Lower lobe of right lung (tissue), 2 donors: ENCODE measurements around the gene ZNF768. TPM values are rescaled to one million over a fixed set of nuclear protein-coding genes. Genes with fewer than 3 reads are reported as not detected.

Source experiments
- ATAC-seq, 2 donors: fragments of 200-7000 bp; cut with Tn5 transposase; one replicate each; pipeline ENCODE4 v1.9.1; 2020 to 2022; ENCODE audit warnings: mild to moderate bottlenecking in 2 of 2, moderate library complexity in 2 of 2
- DNase-seq: peaks from one replicate; pipeline ENCODE4 v3.0.0-alpha.2; 2020
- H3K27ac ChIP-seq: fragments of 200-600 bp; one replicate; pipeline ENCODE4 v1.8.0; 2022
- H3K27me3 ChIP-seq: fragments of 200-600 bp; one replicate; pipeline ENCODE4 v1.8.0; 2022; ENCODE audit warnings: low read depth
- H3K36me3 ChIP-seq: fragments of 200-600 bp; one replicate; pipeline ENCODE4 v1.8.0; 2022; ENCODE audit warnings: mild to moderate bottlenecking
- H3K4me1 ChIP-seq: fragments of 200-600 bp; one replicate; pipeline ENCODE4 v1.8.0; 2022
- H3K4me3 ChIP-seq: fragments of 200-600 bp; one replicate; pipeline ENCODE4 v1.8.0; 2022; ENCODE audit warnings: mild to moderate bottlenecking
- H3K9me3 ChIP-seq: fragments of 200-600 bp; one replicate; pipeline ENCODE4 v1.8.0; 2022
- intact Hi-C: fragments of 100-400 bp; cut with DNase I; formaldehyde crosslinking; loops from one replicate; pipeline ENCODE4 v1.11.0; 2022
- total RNA-seq: library from RNA; stranded (reverse); fragmentation: NEBNext Ultra II Directional; extraction: Animal tissue kit (Norgen Biotek cat#: 25700); gene quantifications from one replicate; pipeline ENCODE4 v1.2.1, GENCODE V29; 2021
- TF ChIP-seq, protein P1 (sequence below): fragments of 200-600 bp; IDR thresholded peaks from one replicate; pipeline ENCODE4 v1.8.0; 2022; ENCODE audit warnings: antibody characterized with exemption, mild to moderate bottlenecking
- donor health status: DM: no; HTN: yes; CAD: no; lungs with severe emphysema.

Gene ZNF768
- total RNA-seq, 1 donor from 2014 or later = 24.9 TPM

DNA sequence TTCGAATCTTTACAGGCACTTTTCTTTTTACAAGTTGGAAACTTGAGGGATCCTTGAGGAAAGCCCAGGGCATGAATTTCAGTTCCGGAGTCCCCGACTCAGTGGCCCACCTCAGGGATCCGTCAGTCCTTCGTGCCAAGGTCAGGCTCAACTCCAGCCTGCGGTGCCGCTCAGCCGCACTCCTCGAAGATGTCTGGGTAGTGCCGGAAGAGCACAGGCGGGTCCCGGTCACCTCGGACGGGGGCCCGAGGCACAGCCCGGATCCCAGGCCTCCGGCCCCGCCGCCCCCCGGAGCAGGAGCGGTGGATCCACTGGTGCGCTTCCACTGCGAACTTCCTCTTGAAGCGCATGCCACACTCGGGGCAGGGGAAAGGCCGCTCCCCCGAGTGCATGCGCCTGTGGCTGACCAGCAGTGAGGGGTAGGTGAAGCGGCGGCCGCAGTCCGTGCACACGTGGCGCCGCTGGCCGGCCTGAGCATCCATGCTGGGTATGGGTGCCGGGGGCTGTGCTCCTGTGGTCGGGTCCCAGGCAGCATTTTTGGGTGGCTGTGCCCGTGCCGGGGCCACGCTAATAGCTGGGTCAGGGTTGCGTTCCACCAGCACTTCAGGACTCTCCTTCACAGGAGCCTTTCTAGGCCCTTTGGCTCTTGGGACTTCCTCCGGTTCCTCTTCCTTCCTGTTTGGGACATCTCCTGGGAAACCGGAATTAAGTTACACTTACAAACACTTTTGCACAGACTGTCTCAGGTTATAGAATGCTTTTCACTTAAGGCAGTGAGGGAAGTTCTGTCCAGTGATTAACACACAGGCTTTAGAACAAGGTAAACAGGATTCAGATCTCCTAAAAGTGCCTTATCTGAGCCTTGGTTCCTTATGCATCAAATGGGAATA is 43.6 kb upstream of the ZNF768 start:
- H3K4me1 ChIP-seq = peaks cover 27% of the 10 kb centered on the region
- TF ChIP-seq, protein P1, sequence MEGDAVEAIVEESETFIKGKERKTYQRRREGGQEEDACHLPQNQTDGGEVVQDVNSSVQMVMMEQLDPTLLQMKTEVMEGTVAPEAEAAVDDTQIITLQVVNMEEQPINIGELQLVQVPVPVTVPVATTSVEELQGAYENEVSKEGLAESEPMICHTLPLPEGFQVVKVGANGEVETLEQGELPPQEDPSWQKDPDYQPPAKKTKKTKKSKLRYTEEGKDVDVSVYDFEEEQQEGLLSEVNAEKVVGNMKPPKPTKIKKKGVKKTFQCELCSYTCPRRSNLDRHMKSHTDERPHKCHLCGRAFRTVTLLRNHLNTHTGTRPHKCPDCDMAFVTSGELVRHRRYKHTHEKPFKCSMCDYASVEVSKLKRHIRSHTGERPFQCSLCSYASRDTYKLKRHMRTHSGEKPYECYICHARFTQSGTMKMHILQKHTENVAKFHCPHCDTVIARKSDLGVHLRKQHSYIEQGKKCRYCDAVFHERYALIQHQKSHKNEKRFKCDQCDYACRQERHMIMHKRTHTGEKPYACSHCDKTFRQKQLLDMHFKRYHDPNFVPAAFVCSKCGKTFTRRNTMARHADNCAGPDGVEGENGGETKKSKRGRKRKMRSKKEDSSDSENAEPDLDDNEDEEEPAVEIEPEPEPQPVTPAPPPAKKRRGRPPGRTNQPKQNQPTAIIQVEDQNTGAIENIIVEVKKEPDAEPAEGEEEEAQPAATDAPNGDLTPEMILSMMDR = no peak
- peak overlapping the region; percentile 98 for H3K27ac ChIP-seq
- DNase-seq = no peak
- H3K4me3 ChIP-seq = peak overlapping the region; percentile 89
- no peaks in the 10 kb centered on the region for H3K36me3 ChIP-seq
- intact Hi-C loops = no loop called here
- no peaks in the 10 kb centered on the region for H3K9me3 ChIP-seq
- H3K27me3 ChIP-seq = no peaks in the 10 kb centered on the region
- ATAC-seq = no peak

DNA sequence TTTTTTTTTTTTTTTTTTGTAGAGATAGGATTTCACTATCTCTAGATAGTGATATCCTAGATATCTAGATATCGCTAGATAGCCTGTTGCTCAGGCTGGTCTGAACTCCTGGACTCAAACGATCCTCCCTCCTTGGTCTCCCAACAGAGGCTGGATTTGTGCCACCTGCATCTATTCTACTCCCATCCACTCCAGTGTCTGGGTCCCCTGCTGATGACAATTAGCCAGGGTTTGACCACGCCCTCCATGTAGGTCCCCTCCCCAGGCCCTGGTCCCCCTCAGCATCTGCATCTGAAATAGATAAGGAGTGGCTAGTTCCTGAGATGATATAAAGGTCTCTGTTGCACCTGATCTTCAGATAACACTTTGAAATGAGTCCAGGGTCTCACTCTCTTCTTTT is 42.9 kb upstream of the ZNF768 start:
- DNase-seq (no peak), ATAC-seq (no peak)
- Histone ChIP-seq H3K9me3 (no peaks in the 10 kb centered on the region), H3K4me1 (peaks cover 27% of the 10 kb centered on the region), H3K27ac (no peak overlapping the region), H3K36me3 (no peaks in the 10 kb centered on the region), H3K4me3 (no peak overlapping the region), H3K27me3 (no peaks in the 10 kb centered on the region)
- TF ChIP-seq, protein P1 = no peak
- intact Hi-C loops = no loop called here

DNA sequence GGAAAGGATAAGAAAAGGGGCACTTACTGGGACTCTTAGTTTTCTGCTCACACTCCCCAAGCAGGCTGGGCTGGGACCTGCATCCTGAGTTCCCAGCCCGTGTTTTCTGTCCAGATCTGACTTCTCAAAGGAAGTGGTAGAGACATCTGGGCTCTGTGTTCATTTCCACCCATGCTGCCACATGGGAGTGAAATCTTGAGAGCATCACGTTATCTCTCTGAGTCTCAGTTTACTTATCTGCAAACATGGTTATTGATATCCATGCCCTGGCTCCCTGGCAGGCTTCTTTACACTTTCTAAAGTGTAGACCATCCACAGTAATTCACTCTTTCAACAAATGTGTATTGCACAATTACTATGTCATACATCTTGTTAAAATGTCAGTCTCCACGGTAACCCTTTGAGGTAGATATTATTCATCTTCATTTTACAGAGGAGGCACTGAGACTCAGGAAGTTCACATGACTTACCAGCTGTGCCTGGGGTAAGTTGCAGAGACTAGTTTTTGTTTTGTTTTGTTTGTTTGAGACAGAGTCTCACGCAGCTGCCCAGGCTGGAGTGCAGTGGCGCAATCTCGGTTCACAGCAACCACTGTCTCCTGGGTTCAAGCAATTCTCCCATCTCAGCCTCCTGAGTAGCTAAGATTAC is 41.7 kb upstream of the ZNF768 start:
- Histone ChIP-seq H3K4me1 (peaks cover 27% of the 10 kb centered on the region), H3K36me3 (no peaks in the 10 kb centered on the region), H3K9me3 (no peaks in the 10 kb centered on the region), H3K4me3 (no peak overlapping the region), H3K27ac (peak overlapping the region; percentile 25), H3K27me3 (no peaks in the 10 kb centered on the region)
- no peak for DNase-seq
- ATAC-seq = no peak
- intact Hi-C loops = no loop called here
- TF ChIP-seq, protein P1 = no peak

DNA sequence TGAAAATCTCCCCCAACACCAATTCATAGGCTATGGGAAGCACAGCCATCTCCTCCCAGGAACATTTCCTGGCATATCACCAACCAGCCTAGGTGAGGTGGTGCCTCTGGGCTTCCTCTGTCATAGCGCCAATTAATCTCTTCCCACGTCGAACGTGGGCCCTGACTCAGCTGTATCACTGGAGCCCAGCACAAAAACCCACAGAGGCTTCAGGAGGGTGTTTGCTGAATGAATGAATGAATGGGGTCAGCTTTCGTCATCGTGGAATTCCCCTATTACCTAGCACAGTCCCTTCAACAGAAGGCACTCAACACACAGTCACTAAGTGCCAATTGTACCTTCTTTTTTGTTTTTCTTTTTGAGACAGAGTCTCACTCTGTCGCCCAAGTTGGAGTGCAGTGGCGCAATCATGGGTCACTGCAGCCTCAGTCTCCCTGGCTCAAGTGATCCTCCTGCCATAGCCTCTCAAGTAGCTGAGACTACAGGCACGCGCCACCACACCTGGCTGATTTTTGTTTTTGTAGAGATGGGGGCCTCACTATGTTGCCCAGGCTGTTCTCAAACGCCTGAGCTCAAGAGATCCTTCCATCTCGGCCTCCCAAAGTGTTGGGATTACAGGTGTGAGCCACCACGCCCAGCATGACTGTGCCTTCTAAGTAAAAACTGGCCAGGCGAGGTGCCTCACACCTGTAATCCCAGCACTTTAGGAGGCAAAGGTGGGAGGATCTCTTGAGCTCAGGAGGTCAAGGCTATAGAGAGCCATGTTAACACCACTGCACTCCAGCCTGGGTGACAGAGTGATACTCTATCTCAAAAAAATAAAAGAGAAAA is 41.0 kb upstream of the ZNF768 start:
- no peak overlapping the region for H3K27ac ChIP-seq
- intact Hi-C loops = no loop called here
- ATAC-seq (no peak), DNase-seq (no peak)
- H3K4me3 ChIP-seq = no peak overlapping the region
- TF ChIP-seq, protein P1 = no peak
- H3K27me3 ChIP-seq = no peaks in the 10 kb centered on the region
- H3K4me1 ChIP-seq = peaks cover 22% of the 10 kb centered on the region
- no peaks in the 10 kb centered on the region for H3K9me3 ChIP-seq
- H3K36me3 ChIP-seq = no peaks in the 10 kb centered on the region

DNA sequence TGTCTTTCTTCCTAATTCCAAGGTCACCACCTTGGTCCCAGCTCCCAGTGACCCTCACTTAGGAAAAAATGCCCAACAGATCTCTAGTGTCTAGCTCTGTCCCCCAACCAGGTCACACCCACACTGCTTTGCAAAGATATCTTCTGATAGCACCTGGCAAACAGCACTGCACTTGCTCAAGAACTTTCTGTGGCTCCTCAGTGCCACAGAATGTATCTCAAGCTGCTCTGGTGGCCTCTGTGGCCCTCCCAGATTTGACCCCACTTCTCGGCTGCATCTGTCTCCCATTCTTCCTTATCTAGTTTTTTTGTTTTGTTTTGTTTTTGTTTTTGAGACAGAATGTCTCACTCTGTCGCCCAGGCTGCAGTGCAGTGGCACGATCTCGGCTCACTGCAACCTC is 40.2 kb upstream of the ZNF768 start:
- Histone ChIP-seq H3K27ac (no peak overlapping the region), H3K4me3 (no peak overlapping the region), H3K4me1 (peaks cover 22% of the 10 kb centered on the region), H3K36me3 (no peaks in the 10 kb centered on the region), H3K9me3 (no peaks in the 10 kb centered on the region), H3K27me3 (no peaks in the 10 kb centered on the region)
- intact Hi-C loops = no loop called here
- TF ChIP-seq, protein P1 = no peak
- no peak for DNase-seq
- ATAC-seq = no peak
